ENCODE results near the gene GOLGA8J.
"Not testable (repeated sequence)": the region's sequence is repeated elsewhere in the genome, so short reads cannot be mapped to it uniquely, and the experiment has no call there.

The GOLGA8J gene, protein sequence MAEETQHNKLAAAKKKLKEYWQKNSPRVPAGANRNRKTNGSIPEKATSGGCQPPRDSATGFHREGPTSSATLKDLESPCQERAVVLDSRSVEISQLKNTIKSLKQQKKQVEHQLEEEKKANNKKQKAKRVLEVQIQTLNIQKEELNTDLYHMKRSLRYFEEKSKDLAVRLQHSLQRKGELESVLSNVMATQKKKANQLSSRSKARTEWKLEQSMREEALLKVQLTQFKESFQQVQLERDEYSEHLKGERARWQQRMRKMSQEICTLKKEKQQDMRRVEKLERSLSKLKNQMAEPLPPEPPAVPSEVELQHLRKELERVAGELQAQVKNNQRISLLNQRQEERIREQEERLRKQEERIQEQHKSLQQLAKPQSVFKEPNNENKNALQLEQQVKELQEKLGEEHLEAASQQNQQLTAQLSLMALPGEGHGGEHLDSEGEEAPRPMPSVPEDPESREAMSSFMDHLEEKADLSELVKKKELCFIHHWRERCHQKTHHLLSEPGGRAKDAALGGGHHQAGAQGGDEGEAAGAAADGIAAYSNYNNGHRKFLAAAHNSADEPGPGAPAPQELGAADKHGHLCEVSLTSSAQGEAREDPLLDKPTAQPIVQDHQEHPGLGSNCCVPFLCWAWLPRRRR

DNA sequence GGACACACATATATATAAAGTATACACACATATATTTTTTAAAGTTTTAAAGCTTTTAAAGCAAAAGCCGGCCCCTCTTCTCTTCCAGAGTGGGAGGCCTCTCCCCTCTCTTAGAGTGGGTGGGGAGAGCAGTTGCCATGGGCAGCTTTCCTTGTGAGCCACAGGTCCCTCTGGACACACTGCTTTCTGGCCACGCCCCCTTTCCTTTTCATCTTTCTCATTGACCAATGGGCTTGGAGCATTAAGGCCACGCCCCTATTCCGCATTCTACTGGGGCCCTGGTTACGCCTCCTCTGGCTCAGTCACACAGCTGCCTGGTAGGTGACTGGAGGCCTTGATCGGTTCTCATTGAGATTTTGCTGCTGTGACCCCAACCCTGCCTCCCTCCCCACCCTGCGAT lies at the start of gene GOLGA8J:
Gene GOLGA8J, plus strand, starts transcription at position 301 of the 400 bp plus-strand sequence. Its CDS starts 98 bp downstream, at position 399.
- DNase-seq (ENCODE audit: low spot score); FAIRE-seq: not testable (repeated sequence)

DNA sequence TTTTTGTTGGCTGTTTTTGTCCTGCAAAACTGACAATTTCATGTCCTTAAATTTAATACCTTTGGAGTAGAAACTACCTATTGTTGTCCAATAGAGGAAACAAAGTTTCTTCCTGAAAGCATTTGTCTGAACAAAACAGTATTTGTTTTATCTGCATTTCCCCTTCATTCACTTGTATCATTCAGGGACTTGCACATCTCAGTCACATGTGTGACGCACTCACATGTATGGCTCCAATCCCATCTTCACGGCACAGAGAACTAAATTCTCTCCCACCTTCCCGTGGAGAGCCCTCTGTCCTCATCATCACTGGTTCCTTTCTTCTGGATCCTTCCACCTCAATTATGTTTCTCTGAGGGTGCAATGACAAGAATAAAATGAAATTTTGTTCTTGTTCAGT lies 49.5 kb upstream of the GOLGA8J start:
- DNase-seq (ENCODE audit: low spot score) (no peak), FAIRE-seq (no peak)

DNA sequence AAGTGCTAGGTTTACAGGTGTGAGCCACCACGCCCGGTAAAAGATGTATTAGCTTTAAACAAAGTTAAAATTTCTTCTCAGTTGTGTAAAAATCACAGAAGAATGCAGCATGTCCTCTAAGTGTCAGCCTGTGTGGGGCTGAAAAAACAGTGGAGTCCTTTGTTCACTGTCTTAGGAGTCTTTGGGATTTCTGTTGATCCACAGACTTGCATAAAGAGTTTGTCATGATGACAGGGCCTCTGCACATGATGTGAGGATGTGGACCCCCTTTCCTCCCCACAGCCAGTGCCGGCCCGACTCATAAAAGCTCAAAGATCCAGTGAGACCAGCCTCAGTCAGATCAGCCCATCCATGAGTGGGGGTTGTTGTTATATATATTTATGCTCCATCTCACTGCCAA lies 49.0 kb upstream of the GOLGA8J start:
- DNase-seq (ENCODE audit: low spot score), result no peak
- no peak for FAIRE-seq

DNA sequence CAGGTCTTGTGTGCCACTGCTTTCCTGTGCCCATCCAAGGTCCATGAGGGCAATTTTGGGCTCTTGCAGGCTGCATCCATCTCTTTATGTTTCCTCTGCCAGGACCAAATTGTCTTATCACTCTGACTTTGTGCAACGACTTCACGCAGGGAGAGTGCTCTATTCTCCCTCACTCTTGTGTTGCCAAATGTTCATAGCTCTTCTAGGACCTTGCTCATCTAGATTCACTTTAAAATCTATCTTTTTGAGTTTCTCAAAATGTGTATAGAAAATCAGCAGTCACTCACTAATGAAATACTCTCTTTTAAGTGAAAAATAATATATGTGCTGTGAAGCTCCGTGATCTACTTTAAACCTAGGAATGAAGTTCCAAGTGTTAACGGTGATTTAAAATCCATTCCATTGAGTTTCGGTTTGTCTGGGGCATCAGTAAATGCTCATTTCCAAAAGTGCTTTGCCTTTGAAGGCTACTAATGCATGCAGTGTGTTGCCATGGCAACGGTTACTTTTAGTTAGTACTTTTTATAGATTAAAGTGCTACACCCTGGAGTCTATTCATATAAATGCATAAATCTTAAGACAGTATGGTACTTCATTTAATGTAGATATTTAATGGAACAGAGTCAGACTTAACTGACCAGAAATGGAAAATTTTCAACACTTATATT lies 46.6 kb upstream of the GOLGA8J start:
- FAIRE-seq, result no peak

DNA sequence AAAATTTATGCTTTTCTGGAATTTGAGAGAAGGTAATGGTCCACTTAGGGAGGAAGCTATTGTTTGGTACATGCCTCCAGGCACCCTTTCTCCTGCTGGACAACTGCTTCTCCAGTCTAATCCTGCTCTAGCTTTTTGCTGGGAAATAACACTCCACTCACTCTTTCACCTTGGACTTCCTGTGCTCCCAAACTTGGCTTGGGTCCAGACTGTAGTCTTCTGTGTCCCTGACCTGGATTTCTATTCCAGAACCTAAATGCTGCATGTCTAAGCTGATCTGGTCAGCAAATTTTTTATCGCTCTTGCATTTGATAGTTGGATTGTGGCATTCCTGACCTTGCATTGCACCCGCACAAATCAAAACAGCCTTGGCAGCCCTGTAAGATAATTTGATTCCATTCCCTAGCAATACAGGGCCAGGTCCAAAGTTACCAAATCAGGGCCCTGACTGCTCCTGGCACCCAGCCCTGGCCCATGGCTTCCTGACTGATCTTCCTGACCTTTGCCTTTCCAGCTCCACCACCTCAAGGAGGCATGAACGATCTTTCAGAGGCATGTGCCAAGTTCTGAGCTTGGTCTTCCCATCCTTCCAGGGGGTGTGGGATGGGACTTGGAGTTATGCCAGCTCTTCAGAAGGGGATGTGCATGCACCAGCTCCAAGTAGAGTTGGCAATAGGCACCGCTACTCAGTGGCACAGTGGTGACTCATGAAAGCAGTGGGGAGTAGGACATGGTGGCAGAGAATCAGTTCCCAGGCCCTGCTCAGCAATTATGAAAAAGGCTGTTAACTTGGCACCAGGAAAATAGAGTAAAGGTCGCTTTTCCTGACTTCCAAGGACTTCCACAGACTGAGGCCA lies 43.9 kb upstream of the GOLGA8J start:
- FAIRE-seq, result peak; percentile 86
- peak; percentile 79 for DNase-seq (ENCODE audit: low spot score)

More for the DNA sequence above, 46.6 kb upstream of the GOLGA8J start:
- DNase-seq (ENCODE audit: low spot score), result no peak

DNA sequence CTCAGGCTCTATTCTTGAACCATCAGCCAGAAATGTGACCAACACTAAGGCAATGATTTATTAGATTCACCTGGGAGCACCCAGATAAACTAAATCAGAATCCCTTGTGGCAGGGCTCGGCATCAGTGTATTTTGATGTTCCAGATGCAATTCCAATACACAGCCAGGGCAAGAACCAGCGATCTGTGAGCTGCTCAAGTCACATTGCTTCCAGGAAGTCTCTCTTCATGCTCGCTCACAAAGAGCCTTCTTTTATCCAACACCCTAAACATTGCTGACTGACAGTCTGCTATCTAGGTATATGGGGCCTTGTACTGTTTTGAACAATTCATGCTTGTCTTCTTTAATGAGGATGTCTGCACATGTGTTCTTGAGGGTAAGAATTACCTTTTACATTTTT lies 40.9 kb upstream of the GOLGA8J start:
- DNase-seq (ENCODE audit: low spot score), result no peak

DNA sequence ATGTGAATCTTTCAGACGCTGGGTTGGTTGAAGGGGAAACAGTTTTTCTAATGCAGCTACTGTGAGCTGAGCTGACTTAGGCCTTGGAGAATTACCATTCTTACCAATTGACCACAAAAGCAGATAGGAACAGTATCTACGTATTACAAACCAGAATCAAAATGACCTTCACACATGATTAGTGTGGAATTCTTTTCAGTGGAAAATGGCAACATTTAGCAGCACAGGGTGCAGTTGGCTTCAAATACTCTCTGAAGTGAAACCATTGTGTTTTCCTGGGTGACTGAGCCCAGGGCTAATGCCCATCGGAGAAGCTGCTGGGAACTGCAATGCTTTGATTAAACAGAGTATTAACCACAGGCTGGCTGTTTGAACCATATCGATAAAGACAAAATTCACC lies 40.2 kb upstream of the GOLGA8J start:
- no peak for FAIRE-seq
- no peak for DNase-seq (ENCODE audit: low spot score)

More for the DNA sequence above, 40.9 kb upstream of the GOLGA8J start:
- no peak for FAIRE-seq

DNA sequence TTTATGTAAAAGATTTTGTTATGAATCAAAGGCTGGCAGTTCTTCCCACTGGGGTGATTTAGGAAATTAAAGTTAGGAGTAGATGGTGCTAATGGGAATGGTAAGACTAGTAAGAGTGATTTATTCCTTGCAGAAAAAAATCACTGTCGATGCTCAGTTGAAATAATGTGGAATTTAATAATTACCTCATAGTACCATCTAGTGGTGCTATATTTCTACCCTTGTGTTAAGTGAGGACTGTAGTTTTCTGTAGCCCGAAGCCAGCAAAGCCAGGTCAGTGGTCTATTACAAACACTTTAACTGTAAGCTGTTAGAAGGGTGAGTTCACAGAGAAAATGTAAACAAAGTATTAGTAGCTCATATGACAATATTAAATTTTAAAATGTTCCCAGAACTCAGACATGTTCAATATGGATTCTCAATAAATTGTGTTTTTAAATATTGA lies 39.5 kb upstream of the GOLGA8J start:
- FAIRE-seq (peak; percentile 42), DNase-seq (ENCODE audit: low spot score) (peak; percentile 36)

DNA sequence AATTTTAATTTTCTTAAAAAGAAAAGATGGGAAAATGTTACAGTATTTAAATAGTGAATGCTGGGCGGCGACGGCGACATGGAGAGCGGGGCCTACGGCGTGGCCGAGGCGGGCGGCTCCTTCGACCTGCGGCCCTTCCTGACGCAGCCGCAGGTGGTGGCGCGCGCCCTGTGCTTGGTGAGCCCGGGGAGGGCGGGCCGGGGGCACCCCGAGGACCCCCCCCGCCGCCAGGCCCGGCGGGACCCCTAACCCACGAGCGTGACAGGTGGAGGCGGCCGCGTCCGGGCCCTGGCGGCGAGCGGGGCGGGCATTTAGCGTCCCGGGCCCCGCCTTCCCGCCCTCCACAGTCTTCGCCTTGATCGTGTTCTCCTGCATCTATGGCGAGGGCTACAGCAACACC lies 38.4 kb upstream of the GOLGA8J start:
- FAIRE-seq, result no peak
- DNase-seq (ENCODE audit: low spot score), result no peak

DNA sequence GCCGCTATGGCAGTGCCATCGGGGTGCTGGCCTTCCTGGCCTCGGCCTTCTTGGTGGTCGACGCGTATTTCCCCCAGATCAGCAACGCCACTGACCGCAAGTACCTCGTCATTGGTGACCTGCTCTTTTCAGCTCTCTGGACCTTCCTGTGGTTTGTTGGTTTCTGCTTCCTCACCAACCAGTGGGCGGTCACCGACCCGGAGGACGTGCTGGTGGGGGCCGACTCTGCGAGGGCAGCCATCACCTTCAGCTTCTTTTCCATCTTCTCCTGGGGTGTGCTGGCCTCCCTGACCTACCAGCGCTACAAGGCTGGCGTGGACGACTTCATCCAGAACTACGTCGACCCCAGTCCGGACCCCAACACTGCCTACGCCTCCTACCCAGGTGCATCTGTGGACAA lies 37.9 kb upstream of the GOLGA8J start:
- FAIRE-seq; DNase-seq (ENCODE audit: low spot score): not testable (repeated sequence)

DNA sequence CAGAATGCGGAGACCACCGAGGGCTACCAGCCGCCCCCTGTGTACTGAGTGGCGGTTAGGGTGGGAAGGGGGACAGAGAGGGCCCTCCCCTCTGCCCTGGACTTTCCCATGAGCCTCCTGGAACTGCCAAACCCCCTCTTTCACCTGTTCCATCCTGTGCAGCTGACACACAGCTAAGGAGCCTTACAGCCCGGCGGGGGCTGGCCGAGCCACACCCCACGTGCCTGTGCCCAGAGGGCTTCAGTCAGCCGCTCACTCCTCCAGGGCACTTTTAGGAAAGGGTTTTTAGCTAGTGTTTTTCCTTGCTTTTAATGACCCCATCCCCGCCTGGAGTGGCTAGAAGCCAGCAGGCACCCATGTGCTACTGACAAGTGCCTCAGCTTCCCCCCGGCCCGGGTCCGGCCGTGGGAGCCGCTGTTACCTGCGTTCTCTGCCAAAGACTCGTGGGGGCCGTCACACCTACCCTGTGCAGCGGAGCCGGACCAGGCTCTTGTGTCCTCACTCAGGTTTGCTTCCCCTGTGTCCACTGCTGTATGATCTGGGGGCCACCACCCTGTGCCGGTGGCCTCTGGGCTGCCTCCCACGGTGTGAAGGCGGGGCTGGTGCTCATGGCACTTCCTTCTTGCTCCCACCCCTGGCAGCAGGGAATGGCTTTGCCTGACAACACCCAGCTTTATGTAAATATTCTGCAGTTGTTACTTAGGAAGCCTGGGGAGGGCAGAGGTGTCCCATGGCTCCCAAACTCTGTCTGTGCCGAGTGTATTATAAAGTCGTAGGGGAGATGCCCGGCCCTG lies 37.3 kb upstream of the GOLGA8J start:
- not testable (repeated sequence) for DNase-seq (ENCODE audit: low spot score); FAIRE-seq

DNA sequence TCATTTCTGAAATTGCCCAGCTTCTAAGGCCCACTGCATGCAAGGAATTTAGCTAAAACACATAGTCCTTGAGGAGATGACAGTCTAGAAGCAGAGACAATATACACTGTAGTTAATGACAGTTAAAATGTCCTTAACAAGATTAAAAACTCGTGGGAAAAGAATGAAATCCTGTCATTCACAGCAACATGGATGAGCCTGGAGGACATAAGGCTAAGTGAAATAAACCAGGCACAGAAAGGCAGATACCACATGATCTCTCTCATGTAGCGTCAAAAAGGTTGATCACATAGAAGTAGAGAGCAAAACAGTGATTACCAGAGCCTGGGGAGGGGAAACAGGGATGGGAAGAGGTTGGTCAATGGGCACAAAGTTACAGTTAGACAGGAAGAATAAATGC lies 36.3 kb upstream of the GOLGA8J start:
- DNase-seq (ENCODE audit: low spot score) (no peak), FAIRE-seq (no peak)

DNA sequence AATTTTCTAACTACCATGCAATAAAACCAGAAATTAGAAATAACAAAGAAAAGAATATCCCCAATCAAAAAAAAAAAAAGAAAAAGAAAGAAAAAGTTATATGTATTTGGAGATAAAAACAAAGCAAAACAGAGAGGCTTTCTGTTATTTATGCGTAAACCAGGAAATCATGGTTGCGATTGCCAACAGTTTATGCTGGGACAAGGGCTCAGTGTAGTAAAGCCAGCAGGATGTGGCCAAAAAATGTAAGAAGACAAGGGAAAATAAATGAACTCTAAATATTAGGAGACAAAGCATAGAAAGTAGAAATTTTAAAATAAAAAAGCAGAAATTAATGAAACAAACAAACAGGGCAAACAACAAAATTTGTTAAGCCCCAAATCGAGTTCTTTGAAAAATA lies 27.2 kb upstream of the GOLGA8J start:
- DNase-seq (ENCODE audit: low spot score) (no peak), FAIRE-seq (no peak)

DNA sequence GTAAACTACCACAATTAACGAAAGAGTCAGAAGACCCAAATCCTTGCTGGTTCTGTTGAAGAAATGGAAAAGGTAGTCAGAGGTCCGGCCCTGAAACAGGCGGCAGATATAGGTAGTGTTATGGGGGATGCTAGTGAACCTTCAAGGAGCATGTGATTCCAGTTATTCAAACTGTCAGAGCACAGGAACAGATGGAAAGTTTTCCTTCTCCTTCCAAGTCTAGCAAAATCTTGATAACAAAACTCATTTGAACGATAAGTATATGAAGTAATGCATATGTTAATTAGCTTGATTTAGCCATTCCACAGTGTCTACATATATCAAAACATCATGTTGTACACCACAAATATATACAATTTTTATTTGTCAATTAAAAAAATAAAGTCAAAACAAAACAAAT lies 26.6 kb upstream of the GOLGA8J start:
- FAIRE-seq (no peak), DNase-seq (ENCODE audit: low spot score) (no peak)

DNA sequence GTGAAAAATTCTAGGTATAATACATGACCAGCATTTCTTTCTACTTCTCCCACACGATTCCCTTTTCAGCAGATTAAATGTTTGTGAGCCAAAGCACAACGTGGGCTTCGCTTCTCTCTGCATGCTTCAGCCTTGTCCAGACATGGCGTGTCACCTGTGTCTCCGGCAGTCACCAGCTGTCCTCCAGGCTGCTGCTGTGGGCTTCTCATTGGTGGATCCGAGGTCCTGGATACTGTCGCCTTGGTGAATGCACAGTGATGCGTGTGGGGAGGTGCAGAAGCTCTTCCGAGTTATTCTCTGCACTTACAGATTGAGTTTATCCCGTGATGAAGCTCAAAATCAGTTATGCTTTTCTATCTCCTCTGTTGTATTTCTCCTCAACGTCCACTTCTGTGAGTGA lies 23.0 kb upstream of the GOLGA8J start:
- FAIRE-seq (no peak), DNase-seq (ENCODE audit: low spot score) (no peak)

DNA sequence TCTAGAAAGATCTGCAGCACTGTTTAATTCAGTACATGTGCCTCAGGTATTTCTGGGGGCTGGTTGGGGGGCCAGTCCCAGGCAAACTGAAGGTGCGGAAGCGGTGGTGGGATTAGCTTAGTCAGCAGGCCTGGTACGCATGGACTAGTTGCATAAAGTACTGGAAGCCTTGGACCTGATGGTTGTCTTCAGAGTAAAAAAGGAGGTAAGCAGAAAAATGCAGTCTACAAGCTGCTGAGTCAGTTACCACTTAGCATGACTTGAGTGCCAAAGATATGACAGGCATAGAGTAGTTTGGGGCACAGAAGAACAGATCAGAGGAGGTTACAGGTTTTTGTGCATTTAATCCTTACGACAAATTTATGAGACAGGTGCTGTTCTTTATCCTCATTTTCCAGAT lies 19.9 kb upstream of the GOLGA8J start:
- no peak for FAIRE-seq
- peak; percentile 54 for DNase-seq (ENCODE audit: low spot score)

DNA sequence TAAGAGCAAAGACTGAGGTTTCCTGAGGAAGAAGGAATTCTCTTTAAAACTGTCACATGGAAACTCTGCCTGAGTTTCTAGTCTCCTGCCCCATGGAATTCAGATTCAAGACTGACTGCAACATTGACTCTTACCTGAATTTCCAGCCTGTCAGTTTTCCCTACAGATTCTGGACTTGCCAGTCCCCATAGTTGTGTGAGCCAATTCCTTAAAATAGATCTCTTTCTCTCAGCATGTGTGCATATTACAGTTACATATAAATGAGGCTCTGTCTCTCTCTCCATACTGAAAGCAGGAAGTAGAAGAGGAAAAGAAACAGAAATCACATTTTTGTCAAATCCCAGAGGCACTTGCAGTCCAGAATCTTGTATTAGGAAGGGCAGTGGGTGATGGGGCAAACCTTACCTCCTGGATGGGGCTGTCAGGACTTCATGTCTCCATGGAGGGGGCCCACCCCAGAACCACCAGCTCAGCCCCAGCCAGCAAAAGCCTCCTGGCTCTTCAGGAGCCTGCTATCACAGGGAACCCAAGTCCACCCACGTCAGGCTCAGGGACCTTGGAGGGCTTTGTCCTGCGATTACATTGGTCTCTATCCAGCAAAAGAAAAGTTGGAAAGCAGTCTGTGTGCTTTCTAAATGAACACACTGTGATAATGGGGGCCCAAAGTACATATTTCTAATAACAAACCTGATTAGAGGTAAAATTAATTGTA lies 18.8 kb upstream of the GOLGA8J start:
- FAIRE-seq (no peak), DNase-seq (ENCODE audit: low spot score) (no peak)

DNA sequence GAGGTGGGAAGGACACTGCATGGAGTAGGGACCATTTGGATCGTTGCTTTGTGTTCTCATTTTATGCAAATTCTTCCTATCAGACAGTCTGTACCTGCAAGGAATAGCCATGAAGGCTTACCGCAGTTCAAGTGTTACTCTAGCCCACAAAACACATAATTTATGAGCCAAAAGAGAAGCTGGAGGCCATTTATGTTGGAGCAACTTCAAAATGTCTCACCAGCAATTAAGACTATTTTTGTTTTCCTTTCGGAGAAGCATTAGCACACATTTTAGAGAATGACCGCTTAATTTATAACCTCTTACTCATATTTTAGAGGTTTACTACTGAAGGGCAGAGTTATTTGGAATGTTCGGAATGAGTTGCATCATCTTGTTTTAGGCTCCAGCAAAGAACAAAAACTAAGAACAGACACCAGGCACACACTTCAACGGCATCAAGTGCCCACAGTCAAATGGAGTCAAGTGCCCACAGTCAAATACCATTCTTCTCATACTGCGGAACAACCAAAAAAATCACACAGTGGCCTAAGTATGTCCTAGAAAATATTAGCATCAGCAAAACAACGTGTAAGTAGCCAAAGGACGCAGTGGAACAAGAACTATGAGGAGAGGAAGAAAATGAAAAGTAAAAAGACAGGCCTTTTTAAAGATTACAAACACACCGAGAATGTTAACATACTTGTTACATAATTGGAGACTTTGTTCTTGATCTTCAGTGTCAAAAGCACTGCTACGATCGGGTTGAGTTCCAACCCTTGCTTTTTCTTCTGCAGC lies 17.5 kb upstream of the GOLGA8J start:
- FAIRE-seq (peak; percentile 77), DNase-seq (ENCODE audit: low spot score) (peak; percentile 68)

DNA sequence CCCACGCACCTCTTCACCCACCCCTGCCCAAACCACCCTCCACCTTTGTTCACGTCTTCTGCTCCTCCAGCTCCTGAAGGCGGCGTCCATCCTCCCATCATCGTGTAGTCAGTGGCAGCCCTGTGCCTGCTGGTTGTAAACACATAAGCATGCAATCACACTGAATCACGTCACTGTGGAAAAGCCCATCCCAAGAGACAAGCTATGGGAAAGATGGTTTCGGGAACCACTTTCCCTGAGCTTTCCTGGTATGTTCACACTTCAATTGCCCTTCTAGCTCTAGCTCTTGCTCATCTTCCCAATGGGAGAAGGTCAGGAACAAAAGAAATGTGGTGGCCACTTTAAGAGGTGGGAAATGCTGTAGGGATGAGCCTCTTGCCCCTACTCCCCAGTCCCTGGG lies 14.4 kb upstream of the GOLGA8J start:
- DNase-seq (ENCODE audit: low spot score), result no peak
- no peak for FAIRE-seq

Measured in RCC 7860 (cell line).